H1 (cell line): Measurements from ENCODE around the gene MANBA. TPM values are rescaled to one million over a fixed set of nuclear protein-coding genes. Genes with fewer than 3 reads are reported as not detected.

Source experiments
- CTCF ChIA-PET: fragments of 300-600 bp; sonication (Branson Sonifier 250); formaldehyde crosslinking; loops from one replicate; lab custom pipeline; 2021; ENCODE audit not compliant: partially characterized antibody; lab: Charles Lee
- POLR2A ChIA-PET: fragments of 300-600 bp; sonication (Branson Sonifier 250); formaldehyde crosslinking; loops from one replicate; lab custom pipeline; 2021; ENCODE audit warnings: inconsistent platforms; ENCODE audit not compliant: partially characterized antibody; lab: Charles Lee
- DNase-seq, 2 experiments: peaks; one replicate each; pipeline versions ENCODE4 v3.0.0 to v3.0.0-alpha.2; 2010 to 2022; ENCODE audit warnings: low spot score in 2 of 2, low read depth in 1 of 2, mixed read lengths in 1 of 2
- FAIRE-seq: peaks from 2 replicates; lab custom pipeline; 2011; peaks lifted over from hg19 to GRCh38; lab: Jason Lieb, UNC
- H2AFZ ChIP-seq: 2 replicates; pipeline ENCODE4 v1.8.1; 2012; ENCODE audit warnings: low read length, inconsistent platforms
- H2AK5ac ChIP-seq: 2 replicates; pipeline ENCODE4 v1.6.1; 2013; ENCODE audit warnings: low read depth, low read length
- H2BK120ac ChIP-seq: replicated peaks from 2 replicates; pipeline ENCODE3; 2013; ENCODE audit warnings: low read depth, low read length, inconsistent platforms
- H2BK12ac ChIP-seq: 2 replicates; pipeline ENCODE4 v1.6.1; 2013; ENCODE audit warnings: low read depth, low read length
- H2BK15ac ChIP-seq: 2 replicates; pipeline ENCODE4 v1.6.1; 2013; ENCODE audit warnings: low read length
- H2BK20ac ChIP-seq: 2 replicates; pipeline ENCODE4 v1.6.1; 2013; ENCODE audit warnings: low read length
- H2BK5ac ChIP-seq: 2 replicates; pipeline ENCODE4 v1.6.1; 2013; ENCODE audit warnings: low read depth, low read length
- H3K14ac ChIP-seq: 2 replicates; pipeline ENCODE4 v1.6.1; 2013; ENCODE audit warnings: inconsistent platforms; ENCODE audit not compliant: insufficient read length
- H3K18ac ChIP-seq: 2 replicates; pipeline ENCODE4 v1.6.1; 2013; ENCODE audit warnings: low read length; ENCODE audit errors: extremely low read depth
- H3K23ac ChIP-seq: 2 replicates; pipeline ENCODE4 v1.6.1; 2013; ENCODE audit warnings: inconsistent platforms; ENCODE audit not compliant: insufficient read length
- H3K23me2 ChIP-seq: 2 replicates; pipeline ENCODE4 v1.6.1; 2013; ENCODE audit warnings: low read depth, low read length
- H3K27ac ChIP-seq: 2 replicates; pipeline ENCODE4 v1.6.1; 2011; ENCODE audit warnings: low read depth, low read length, inconsistent platforms
- H3K27me3 ChIP-seq, 4 experiments: replicated peaks in 1 of 4; 1 replicate in 1 of 4; 2 replicates in 3 of 4; pipeline versions ENCODE4 v1.6.1 to v1.8.1; 2011 to 2013; ENCODE audit warnings: low read length in 3 of 4, mild to moderate bottlenecking in 3 of 4, inconsistent platforms in 2 of 4, mixed read lengths in 2 of 4, moderate library complexity in 1 of 4; ENCODE audit not compliant: control insufficient read depth in 3 of 4, insufficient read depth in 3 of 4; ENCODE audit errors: extremely low read depth in 1 of 4
- H3K36me3 ChIP-seq, 4 experiments: 2 replicates each; pipeline versions ENCODE4 v1.6.1 to v1.8.1; 2011 to 2013; ENCODE audit warnings: mild to moderate bottlenecking in 4 of 4, low read length in 3 of 4, moderate library complexity in 2 of 4, control low read depth in 1 of 4, inconsistent platforms in 1 of 4; ENCODE audit not compliant: insufficient read depth in 4 of 4, control insufficient read depth in 2 of 4
- H3K4ac ChIP-seq: replicated peaks from 2 replicates; pipeline ENCODE3; 2013; ENCODE audit warnings: low read length, low read depth, mixed read lengths, inconsistent platforms; ENCODE audit not compliant: insufficient read length
- H3K4me1 ChIP-seq, 4 experiments: replicated peaks in 1 of 4; 1 replicate in 1 of 4; 2 replicates in 3 of 4; pipeline versions ENCODE4 v1.6.1 to v1.8.1; 2011 to 2013; ENCODE audit warnings: low read length in 3 of 4, inconsistent platforms in 2 of 4, mixed read lengths in 1 of 4; ENCODE audit not compliant: insufficient read depth in 4 of 4, control insufficient read depth in 3 of 4
- H3K4me2 ChIP-seq, 2 experiments: 2 replicates each; pipeline versions ENCODE4 v1.6.1 to v1.8.1; 2011 to 2013; ENCODE audit warnings: low read depth in 2 of 2, low read length in 2 of 2, control low read depth in 1 of 2, inconsistent platforms in 1 of 2, mild to moderate bottlenecking in 1 of 2; ENCODE audit not compliant: insufficient read depth in 1 of 2
- H3K4me3 ChIP-seq, 4 experiments: fragments of 200-600, 300-600 bp in 1 of 4; sonication (generic), shearing (Covaris generic), sonication (Bioruptor Twin) in 1 of 4; 2 replicates each; pipeline versions ENCODE4 v1.5.1 to v1.8.1; 2011 to 2016; ENCODE audit warnings: low read length in 4 of 4, low read depth in 3 of 4, control low read depth in 2 of 4, inconsistent platforms in 2 of 4, mild to moderate bottlenecking in 2 of 4, mixed read lengths in 1 of 4, moderate library complexity in 1 of 4; ENCODE audit not compliant: insufficient read depth in 2 of 4; ENCODE audit errors: extremely low read depth in 1 of 4
- H3K56ac ChIP-seq: replicated peaks from 2 replicates; pipeline ENCODE3; 2013; ENCODE audit warnings: low read depth, mild to moderate bottlenecking, mixed read lengths, low read length, inconsistent platforms; ENCODE audit not compliant: insufficient read length
- H3K79me1 ChIP-seq: 2 replicates; pipeline ENCODE4 v1.6.1; 2013; ENCODE audit warnings: low read depth, low read length, control low read depth
- H3K79me2 ChIP-seq, 2 experiments: 2 replicates each; pipeline versions ENCODE4 v1.6.1 to v1.8.1; 2012 to 2013; ENCODE audit warnings: low read length in 2 of 2, mild to moderate bottlenecking in 2 of 2, inconsistent platforms in 1 of 2; ENCODE audit not compliant: insufficient read depth in 2 of 2, control insufficient read depth in 1 of 2
- H3K9ac ChIP-seq, 4 experiments: replicated peaks in 1 of 4; 1 replicate in 1 of 4; 2 replicates in 3 of 4; pipeline versions ENCODE4 v1.6.1 to v1.8.1; 2011 to 2013; ENCODE audit warnings: low read depth in 3 of 4, low read length in 3 of 4, control low read depth in 2 of 4, mild to moderate bottlenecking in 2 of 4, moderate library complexity in 2 of 4, inconsistent platforms in 1 of 4; ENCODE audit errors: extremely low read depth in 1 of 4
- H3K9me3 ChIP-seq, 2 experiments: 2 replicates each; pipeline versions ENCODE4 v1.6.1 to v1.8.1; 2012 to 2013; ENCODE audit warnings: mild to moderate bottlenecking in 2 of 2, moderate library complexity in 2 of 2, control low read depth in 1 of 2, inconsistent platforms in 1 of 2, low read depth in 1 of 2, low read length in 1 of 2, mixed read lengths in 1 of 2; ENCODE audit not compliant: insufficient read depth in 2 of 2
- H4K20me1 ChIP-seq, 2 experiments: replicated peaks in 1 of 2; 2 replicates each; pipeline versions ENCODE3 to v1.8.1; 2011 to 2013; ENCODE audit warnings: inconsistent platforms in 2 of 2, low read length in 2 of 2, mild to moderate bottlenecking in 1 of 2; ENCODE audit not compliant: insufficient read depth in 2 of 2, control insufficient read depth in 1 of 2
- H4K5ac ChIP-seq: 2 replicates; pipeline ENCODE4 v1.6.1; 2013; ENCODE audit warnings: low read length, low read depth, mixed read lengths, inconsistent platforms; ENCODE audit not compliant: insufficient read length
- H4K8ac ChIP-seq: 2 replicates; pipeline ENCODE4 v1.8.0; 2013; ENCODE audit warnings: mild to moderate bottlenecking, moderate library complexity, low read length, inconsistent platforms; ENCODE audit not compliant: insufficient read depth; ENCODE audit errors: extremely low read depth
- H4K91ac ChIP-seq: replicated peaks from 2 replicates; pipeline ENCODE3; 2013; ENCODE audit warnings: low read length, mixed read lengths, inconsistent platforms; ENCODE audit not compliant: insufficient read length
- JUN ChIP-seq: IDR thresholded peaks from 2 replicates; pipeline ENCODE4 v1.6.1; 2011; ENCODE audit warnings: low read depth, mild to moderate bottlenecking, improper control_type of control experiment, low read length
- MAFK ChIP-seq: IDR thresholded peaks from 2 replicates; pipeline ENCODE4 v1.6.1; 2012; ENCODE audit warnings: low read depth, mild to moderate bottlenecking, improper control_type of control experiment, low read length
- RBBP5 ChIP-seq: IDR thresholded peaks from 2 replicates; pipeline ENCODE4 v1.7.1; 2012; ENCODE audit warnings: low read depth, mild to moderate bottlenecking, inconsistent platforms, low read length, moderate library complexity, borderline replicate concordance
- WGBS, 2 experiments: shearing (Covaris generic) in 1 of 2; methylation state at CpG; one replicate each; pipeline versions ENCODE4 v1.1.6 to v1.1.7; 2013 to 2015; ENCODE audit warnings: low lambda C conversion rate in 2 of 2, mixed read lengths in 2 of 2, inconsistent platforms in 1 of 2, low coverage in 1 of 2, missing lambda C conversion rate in 1 of 2; ENCODE audit not compliant: insufficient replicate concordance in 2 of 2, insufficient coverage in 1 of 2, insufficient read length in 1 of 2; ENCODE audit errors: extremely low coverage in 1 of 2, missing lambda C conversion rate in 1 of 2; 5-methylcytosine and 5-hydroxymethylcytosine counted together
- polyA plus RNA-seq, 7 experiments: library from polyadenylated mRNA; depleted of rRNA in 3 of 7; stranded (reverse) in 5 of 7; unstranded in 2 of 7; fragments of >200 nt in 5 of 7; fragments of 200-250 nt in 2 of 7; gene quantifications; 1 replicate in 5 of 7; 2 replicates in 1 of 7; 4 replicates in 1 of 7; pipeline versions ENCODE4 v1.2.1 to v1.2.3, GENCODE V29; 2011 to 2013; ENCODE audit warnings: missing spikeins in 2 of 7, mixed read lengths in 2 of 7
- total RNA-seq: library from RNA; stranded (reverse); fragmentation: NEBNext Ultra II Directional; extraction: Animal tissue kit (Norgen Biotek cat#: 25700); gene quantifications from 2 replicates; pipeline ENCODE4 v1.2.1, GENCODE V29; 2021

Gene MANBA
- total and polyA plus RNA-seq, 2 of the 8 experiments (the other 6 are each of a cell fraction or from before 2014, with no cell fraction given): 22.9 to 27.8 TPM

GRCh38 chr4:102780476-102781144 is 19.8 kb upstream of the MANBA start:
- Histone ChIP-seq H4K20me1 (no peaks in the 10 kb centered on the region), H3K18ac (no peak overlapping the region), H3K4ac (no peak overlapping the region), H3K4me2 (no peak overlapping the region), H3K14ac (no peak overlapping the region), H4K8ac (no peak overlapping the region), H2BK5ac (no peak overlapping the region), H2BK120ac (no peak overlapping the region), H4K91ac (no peak overlapping the region), H3K56ac (no peak overlapping the region), H3K27ac (no peak overlapping the region), H2AFZ (no peak overlapping the region), H3K23ac (no peak overlapping the region), H4K5ac (no peak overlapping the region), H3K4me3 (no peak overlapping the region), H3K79me2 (no peaks in the 10 kb centered on the region), H3K9me3 (no peaks in the 10 kb centered on the region), H2BK12ac (no peak overlapping the region), H3K36me3 (no peaks in the 10 kb centered on the region), H3K23me2 (no peaks in the 10 kb centered on the region), H2BK20ac (no peak overlapping the region), H3K4me1 (no peaks in the 10 kb centered on the region), H2BK15ac (no peak overlapping the region), H3K9ac (no peak overlapping the region), H3K79me1 (no peaks in the 10 kb centered on the region), H3K27me3 (no peaks in the 10 kb centered on the region), H2AK5ac (no peak overlapping the region)
- ChIA-PET POLR2A (interaction anchor here (0.6 to 4.7 kb wide), 4 partner anchors 10 to 189 kb away, joined by 3 to 31 read pairs (median 14); partner anchors contain the start of gene UBE2D3), CTCF (interaction anchor here (1.0 kb wide), 1 partner anchor 65 kb away, joined by 3 read pairs; no protein-coding TSS in a partner anchor)
- no peak for DNase-seq
- no peak for FAIRE-seq
- 85% methylated on average over 5 of the region's 5 CpGs; no CpG with 5 or more reads in 1 of the 2 experiments for WGBS, 2 experiments
- TF ChIP-seq MAFK: peak; percentile 55; the same call in 1 of the 2 replicates
- TF ChIP-seq RBBP5: no peak
- TF ChIP-seq JUN: no peak
